ENCODE data around the gene OR2B6. TPM values are rescaled to one million over a fixed set of nuclear protein-coding genes. Genes with fewer than 3 reads are reported as not detected.

OR2B6 gene
- total RNA-seq, 1 experiment from 2014 or later, result not detected

DNA sequence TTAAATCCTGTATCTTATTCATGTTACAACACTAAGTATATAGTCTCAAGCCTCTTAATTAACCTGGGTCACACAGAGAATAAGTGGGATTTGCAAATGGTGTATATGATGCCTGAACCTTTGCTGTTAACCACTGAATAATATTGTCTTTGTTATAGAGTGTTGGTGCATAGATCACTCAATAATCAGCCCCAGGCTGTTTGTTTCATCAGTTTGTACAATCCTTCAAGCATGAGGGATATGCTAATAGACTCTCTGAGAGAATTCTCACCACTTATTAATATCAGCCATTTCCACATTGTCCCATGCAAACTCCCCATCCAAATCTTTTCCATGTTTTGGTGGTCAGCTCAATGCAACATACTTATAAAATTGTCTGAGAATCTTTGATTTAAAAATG, 21.7 kb downstream of the OR2B6 start:
- H3K4ac ChIP-seq (ENCODE audit: low read depth, low read length), result no peak overlapping the region
- H2BK15ac ChIP-seq (ENCODE audit: low read depth, low read length), result no peak overlapping the region
- no peaks in the 10 kb centered on the region for H4K20me1 ChIP-seq (ENCODE audit: control insufficient read depth, insufficient read depth, insufficient read length)
- no peak overlapping the region for H3T11ph ChIP-seq (ENCODE audit: low read length)
- no peak overlapping the region for H4K8ac ChIP-seq (replicated peaks; ENCODE audit: insufficient read length, low read depth, low read length)
- H2BK5ac ChIP-seq (ENCODE audit: insufficient read length, low read length), result no peak overlapping the region
- no peaks in the 10 kb centered on the region for H3K79me2 ChIP-seq (ENCODE audit: insufficient read depth, low read length)
- no peak overlapping the region for H2AFZ ChIP-seq (ENCODE audit: low read length)
- H3K27me3 Mint-ChIP-seq (ENCODE audit: low read depth), result peaks cover 4% of the 10 kb centered on the region
- H3K27ac ChIP-seq (ENCODE audit: insufficient read length, low read depth, low read length), result no peak overlapping the region
- H3K79me1 ChIP-seq (ENCODE audit: insufficient read depth, low read depth, low read length, poor library complexity, severe bottlenecking), result no peaks in the 10 kb centered on the region
- H3K4me1 ChIP-seq (ENCODE audit: insufficient read depth, low read length), result no peaks in the 10 kb centered on the region
- no peak overlapping the region for H3K23ac ChIP-seq (ENCODE audit: insufficient read length, low read depth, low read length)
- H3K23me2 ChIP-seq (ENCODE audit: insufficient read length, low read depth, low read length, poor library complexity, severe bottlenecking), result no peaks in the 10 kb centered on the region
- no peak overlapping the region for H4K91ac ChIP-seq (ENCODE audit: insufficient read length, low read depth, low read length)
- H2BK12ac ChIP-seq (ENCODE audit: insufficient read length, low read depth, low read length), result no peak overlapping the region
- no peak overlapping the region for H2BK120ac ChIP-seq (ENCODE audit: low read depth, low read length, poor library complexity, severe bottlenecking)
- DNase-seq, result no peak
- H3K9ac ChIP-seq (ENCODE audit: extremely low read depth, insufficient read length, low read length), result no peak overlapping the region
- no peaks in the 10 kb centered on the region for H3K9me3 Mint-ChIP-seq
- no peaks in the 10 kb centered on the region; a peak in 1 of 4 replicates for H3K4me1 Mint-ChIP-seq
- H3K36me3 Mint-ChIP-seq (ENCODE audit: insufficient read depth in 1 of 3, low read depth in 3 of 3), result no peaks in the 10 kb centered on the region
- H3K27ac Mint-ChIP-seq, result no peak overlapping the region
- no peak for TF ChIP-seq CTCF (conservative IDR thresholded peaks at IDR 0.05)
- no peak overlapping the region for H3K4me3 Mint-ChIP-seq
- no peaks in the 10 kb centered on the region for H3K27me3 ChIP-seq (ENCODE audit: insufficient read depth, low read length)
- no peak overlapping the region for H3K56ac ChIP-seq (ENCODE audit: insufficient read length, low read depth, low read length)
- H4K5ac ChIP-seq (ENCODE audit: insufficient read length, low read depth, low read length), result no peak overlapping the region
- no peak overlapping the region for H2BK20ac ChIP-seq (ENCODE audit: low read depth, low read length, poor library complexity, severe bottlenecking)
- no peak overlapping the region for H3K4me2 ChIP-seq (ENCODE audit: insufficient read depth, insufficient read length, low read length)
- H2AK5ac ChIP-seq (ENCODE audit: insufficient read length, low read length), result no peak overlapping the region
- no peak overlapping the region for H3K14ac ChIP-seq (ENCODE audit: insufficient read depth, low read length)
- no peaks in the 10 kb centered on the region for H3K9me3 ChIP-seq (ENCODE audit: control insufficient read depth, low read depth, low read length)
- H3K18ac ChIP-seq (ENCODE audit: insufficient read length, low read depth, low read length), result no peak overlapping the region

All from H9 (cell line).